H1 (cell line): Measurements from ENCODE around the gene ASCC3. TPM values are rescaled to one million over a fixed set of nuclear protein-coding genes. Genes with fewer than 3 reads are reported as not detected.

Experiments used
- CTCF ChIA-PET: fragments of 300-600 bp; sonication (Branson Sonifier 250); formaldehyde crosslinking; loops from one replicate; lab custom pipeline; 2021; ENCODE audit not compliant: partially characterized antibody; lab: Charles Lee
- POLR2A ChIA-PET: fragments of 300-600 bp; sonication (Branson Sonifier 250); formaldehyde crosslinking; loops from one replicate; lab custom pipeline; 2021; ENCODE audit warnings: inconsistent platforms; ENCODE audit not compliant: partially characterized antibody; lab: Charles Lee
- DNase-seq, 2 experiments: peaks; one replicate each; pipeline versions ENCODE4 v3.0.0 to v3.0.0-alpha.2; 2010 to 2022; ENCODE audit warnings: low spot score in 2 of 2, low read depth in 1 of 2, mixed read lengths in 1 of 2
- FAIRE-seq: peaks from 2 replicates; lab custom pipeline; 2011; peaks lifted over from hg19 to GRCh38; lab: Jason Lieb, UNC
- H2AFZ ChIP-seq: 2 replicates; pipeline ENCODE4 v1.8.1; 2012; ENCODE audit warnings: low read length, inconsistent platforms
- H2AK5ac ChIP-seq: 2 replicates; pipeline ENCODE4 v1.6.1; 2013; ENCODE audit warnings: low read depth, low read length
- H2BK120ac ChIP-seq: replicated peaks from 2 replicates; pipeline ENCODE3; 2013; ENCODE audit warnings: low read depth, low read length, inconsistent platforms
- H2BK12ac ChIP-seq: 2 replicates; pipeline ENCODE4 v1.6.1; 2013; ENCODE audit warnings: low read depth, low read length
- H2BK15ac ChIP-seq: 2 replicates; pipeline ENCODE4 v1.6.1; 2013; ENCODE audit warnings: low read length
- H2BK20ac ChIP-seq: 2 replicates; pipeline ENCODE4 v1.6.1; 2013; ENCODE audit warnings: low read length
- H2BK5ac ChIP-seq: 2 replicates; pipeline ENCODE4 v1.6.1; 2013; ENCODE audit warnings: low read depth, low read length
- H3K14ac ChIP-seq: 2 replicates; pipeline ENCODE4 v1.6.1; 2013; ENCODE audit warnings: inconsistent platforms; ENCODE audit not compliant: insufficient read length
- H3K18ac ChIP-seq: 2 replicates; pipeline ENCODE4 v1.6.1; 2013; ENCODE audit warnings: low read length; ENCODE audit errors: extremely low read depth
- H3K23ac ChIP-seq: 2 replicates; pipeline ENCODE4 v1.6.1; 2013; ENCODE audit warnings: inconsistent platforms; ENCODE audit not compliant: insufficient read length
- H3K23me2 ChIP-seq: 2 replicates; pipeline ENCODE4 v1.6.1; 2013; ENCODE audit warnings: low read depth, low read length
- H3K27ac ChIP-seq: 2 replicates; pipeline ENCODE4 v1.6.1; 2011; ENCODE audit warnings: low read depth, low read length, inconsistent platforms
- H3K27me3 ChIP-seq, 4 experiments: replicated peaks in 1 of 4; 1 replicate in 1 of 4; 2 replicates in 3 of 4; pipeline versions ENCODE4 v1.6.1 to v1.8.1; 2011 to 2013; ENCODE audit warnings: low read length in 3 of 4, mild to moderate bottlenecking in 3 of 4, inconsistent platforms in 2 of 4, mixed read lengths in 2 of 4, moderate library complexity in 1 of 4; ENCODE audit not compliant: control insufficient read depth in 3 of 4, insufficient read depth in 3 of 4; ENCODE audit errors: extremely low read depth in 1 of 4
- H3K36me3 ChIP-seq, 4 experiments: 2 replicates each; pipeline versions ENCODE4 v1.6.1 to v1.8.1; 2011 to 2013; ENCODE audit warnings: mild to moderate bottlenecking in 4 of 4, low read length in 3 of 4, moderate library complexity in 2 of 4, control low read depth in 1 of 4, inconsistent platforms in 1 of 4; ENCODE audit not compliant: insufficient read depth in 4 of 4, control insufficient read depth in 2 of 4
- H3K4ac ChIP-seq: replicated peaks from 2 replicates; pipeline ENCODE3; 2013; ENCODE audit warnings: low read length, low read depth, mixed read lengths, inconsistent platforms; ENCODE audit not compliant: insufficient read length
- H3K4me1 ChIP-seq, 4 experiments: replicated peaks in 1 of 4; 1 replicate in 1 of 4; 2 replicates in 3 of 4; pipeline versions ENCODE4 v1.6.1 to v1.8.1; 2011 to 2013; ENCODE audit warnings: low read length in 3 of 4, inconsistent platforms in 2 of 4, mixed read lengths in 1 of 4; ENCODE audit not compliant: insufficient read depth in 4 of 4, control insufficient read depth in 3 of 4
- H3K4me2 ChIP-seq, 2 experiments: 2 replicates each; pipeline versions ENCODE4 v1.6.1 to v1.8.1; 2011 to 2013; ENCODE audit warnings: low read depth in 2 of 2, low read length in 2 of 2, control low read depth in 1 of 2, inconsistent platforms in 1 of 2, mild to moderate bottlenecking in 1 of 2; ENCODE audit not compliant: insufficient read depth in 1 of 2
- H3K4me3 ChIP-seq, 4 experiments: fragments of 200-600, 300-600 bp in 1 of 4; sonication (generic), shearing (Covaris generic), sonication (Bioruptor Twin) in 1 of 4; 2 replicates each; pipeline versions ENCODE4 v1.5.1 to v1.8.1; 2011 to 2016; ENCODE audit warnings: low read length in 4 of 4, low read depth in 3 of 4, control low read depth in 2 of 4, inconsistent platforms in 2 of 4, mild to moderate bottlenecking in 2 of 4, mixed read lengths in 1 of 4, moderate library complexity in 1 of 4; ENCODE audit not compliant: insufficient read depth in 2 of 4; ENCODE audit errors: extremely low read depth in 1 of 4
- H3K56ac ChIP-seq: replicated peaks from 2 replicates; pipeline ENCODE3; 2013; ENCODE audit warnings: low read depth, mild to moderate bottlenecking, mixed read lengths, low read length, inconsistent platforms; ENCODE audit not compliant: insufficient read length
- H3K79me1 ChIP-seq: 2 replicates; pipeline ENCODE4 v1.6.1; 2013; ENCODE audit warnings: low read depth, low read length, control low read depth
- H3K79me2 ChIP-seq, 2 experiments: 2 replicates each; pipeline versions ENCODE4 v1.6.1 to v1.8.1; 2012 to 2013; ENCODE audit warnings: low read length in 2 of 2, mild to moderate bottlenecking in 2 of 2, inconsistent platforms in 1 of 2; ENCODE audit not compliant: insufficient read depth in 2 of 2, control insufficient read depth in 1 of 2
- H3K9ac ChIP-seq, 4 experiments: replicated peaks in 1 of 4; 1 replicate in 1 of 4; 2 replicates in 3 of 4; pipeline versions ENCODE4 v1.6.1 to v1.8.1; 2011 to 2013; ENCODE audit warnings: low read depth in 3 of 4, low read length in 3 of 4, control low read depth in 2 of 4, mild to moderate bottlenecking in 2 of 4, moderate library complexity in 2 of 4, inconsistent platforms in 1 of 4; ENCODE audit errors: extremely low read depth in 1 of 4
- H3K9me3 ChIP-seq, 2 experiments: 2 replicates each; pipeline versions ENCODE4 v1.6.1 to v1.8.1; 2012 to 2013; ENCODE audit warnings: mild to moderate bottlenecking in 2 of 2, moderate library complexity in 2 of 2, control low read depth in 1 of 2, inconsistent platforms in 1 of 2, low read depth in 1 of 2, low read length in 1 of 2, mixed read lengths in 1 of 2; ENCODE audit not compliant: insufficient read depth in 2 of 2
- H4K20me1 ChIP-seq, 2 experiments: replicated peaks in 1 of 2; 2 replicates each; pipeline versions ENCODE3 to v1.8.1; 2011 to 2013; ENCODE audit warnings: inconsistent platforms in 2 of 2, low read length in 2 of 2, mild to moderate bottlenecking in 1 of 2; ENCODE audit not compliant: insufficient read depth in 2 of 2, control insufficient read depth in 1 of 2
- H4K5ac ChIP-seq: 2 replicates; pipeline ENCODE4 v1.6.1; 2013; ENCODE audit warnings: low read length, low read depth, mixed read lengths, inconsistent platforms; ENCODE audit not compliant: insufficient read length
- H4K8ac ChIP-seq: 2 replicates; pipeline ENCODE4 v1.8.0; 2013; ENCODE audit warnings: mild to moderate bottlenecking, moderate library complexity, low read length, inconsistent platforms; ENCODE audit not compliant: insufficient read depth; ENCODE audit errors: extremely low read depth
- H4K91ac ChIP-seq: replicated peaks from 2 replicates; pipeline ENCODE3; 2013; ENCODE audit warnings: low read length, mixed read lengths, inconsistent platforms; ENCODE audit not compliant: insufficient read length
- CBX5 ChIP-seq: fragments of 300-800, 300-1000 bp; sonication (generic); IDR thresholded peaks from 2 replicates; pipeline ENCODE4 v1.7.1; 2016; ENCODE audit warnings: antibody characterized with exemption, low read length, low read depth
- FOSL1 ChIP-seq: IDR thresholded peaks from 2 replicates; pipeline ENCODE4 v1.6.1; 2011; ENCODE audit warnings: mild to moderate bottlenecking, low read depth, low read length, moderate library complexity; ENCODE audit not compliant: insufficient read depth
- POLR2A ChIP-seq, 2 experiments: IDR thresholded peaks; 1 replicate in 1 of 2; 2 replicates in 1 of 2; pipeline ENCODE4 v1.6.1; 2011; ENCODE audit warnings: low read depth in 2 of 2, low read length in 2 of 2, mild to moderate bottlenecking in 2 of 2; ENCODE audit errors: control extremely low read depth in 1 of 2
- WGBS, 2 experiments: shearing (Covaris generic) in 1 of 2; methylation state at CpG; one replicate each; pipeline versions ENCODE4 v1.1.6 to v1.1.7; 2013 to 2015; ENCODE audit warnings: low lambda C conversion rate in 2 of 2, mixed read lengths in 2 of 2, inconsistent platforms in 1 of 2, low coverage in 1 of 2, missing lambda C conversion rate in 1 of 2; ENCODE audit not compliant: insufficient replicate concordance in 2 of 2, insufficient coverage in 1 of 2, insufficient read length in 1 of 2; ENCODE audit errors: extremely low coverage in 1 of 2, missing lambda C conversion rate in 1 of 2; 5-methylcytosine and 5-hydroxymethylcytosine counted together
- polyA plus RNA-seq, 7 experiments: library from polyadenylated mRNA; depleted of rRNA in 3 of 7; stranded (reverse) in 5 of 7; unstranded in 2 of 7; fragments of >200 nt in 5 of 7; fragments of 200-250 nt in 2 of 7; gene quantifications; 1 replicate in 5 of 7; 2 replicates in 1 of 7; 4 replicates in 1 of 7; pipeline versions ENCODE4 v1.2.1 to v1.2.3, GENCODE V29; 2011 to 2013; ENCODE audit warnings: missing spikeins in 2 of 7, mixed read lengths in 2 of 7
- total RNA-seq: library from RNA; stranded (reverse); fragmentation: NEBNext Ultra II Directional; extraction: Animal tissue kit (Norgen Biotek cat#: 25700); gene quantifications from 2 replicates; pipeline ENCODE4 v1.2.1, GENCODE V29; 2021

The ASCC3 gene
- total and polyA plus RNA-seq, 2 of the 8 experiments (the other 6 are each of a cell fraction or from before 2014, with no cell fraction given) = 37.5 to 77.8 TPM

GRCh38 chr6:100630536-100630935, 250.6 kb downstream of the ASCC3 start:
- DNase-seq = no peak
- CTCF ChIA-PET = interaction anchor here (0.9 to 1.7 kb wide), 2 partner anchors 34 to 227 kb away, joined by 3 to 4 read pairs; no protein-coding TSS in a partner anchor
- Histone ChIP-seq H2BK120ac (no peak overlapping the region), H3K56ac (no peak overlapping the region), H4K8ac (no peak overlapping the region), H2BK5ac (no peak overlapping the region), H2BK20ac (no peak overlapping the region), H3K23me2 (no peaks in the 10 kb centered on the region), H3K4me3 (no peak overlapping the region), H2BK15ac (no peak overlapping the region), H2AFZ (no peak overlapping the region), H3K27ac (no peak overlapping the region), H2BK12ac (no peak overlapping the region), H3K4ac (no peak overlapping the region), H4K20me1 (no peaks in the 10 kb centered on the region), H4K91ac (no peak overlapping the region), H3K4me1 (no peaks in the 10 kb centered on the region), H3K9me3 (no peaks in the 10 kb centered on the region), H3K27me3 (no peaks in the 10 kb centered on the region), H3K79me2 (no peaks in the 10 kb centered on the region), H3K4me2 (no peak overlapping the region), H3K18ac (no peak overlapping the region), H3K14ac (no peak overlapping the region), H3K23ac (no peak overlapping the region), H4K5ac (no peak overlapping the region), H3K79me1 (no peaks in the 10 kb centered on the region), H2AK5ac (no peak overlapping the region), H3K9ac (no peak overlapping the region), H3K36me3 (peaks cover 0 to 11% (median 0%) of the 10 kb centered on the region in 4 experiments; a peak in 3 of 8 replicates)
- no peak for TF ChIP-seq FOSL1
- no peak for TF ChIP-seq POLR2A (IDR thresholded peaks at IDR 0.05; ENCODE audit: control extremely low read depth in 1 of 2, low read depth in 2 of 2, low read length in 2 of 2)
- no peak for TF ChIP-seq CBX5
- FAIRE-seq = no peak
- POLR2A ChIA-PET = interaction anchor here (1.0 kb wide), 1 partner anchor 71 kb away, joined by 3 read pairs; no protein-coding TSS in a partner anchor
- 81% methylated on average over 2 of the region's 2 CpGs; no CpG with 5 or more reads in 1 of the 2 experiments for WGBS, 2 experiments
